ENCODE measurements around the gene RNF115.

Gene RNF115

GRCh38 chr1:145692785-145693443, 131.0 kb downstream of the RNF115 start:
- DNase-seq = no peak

DNA sequence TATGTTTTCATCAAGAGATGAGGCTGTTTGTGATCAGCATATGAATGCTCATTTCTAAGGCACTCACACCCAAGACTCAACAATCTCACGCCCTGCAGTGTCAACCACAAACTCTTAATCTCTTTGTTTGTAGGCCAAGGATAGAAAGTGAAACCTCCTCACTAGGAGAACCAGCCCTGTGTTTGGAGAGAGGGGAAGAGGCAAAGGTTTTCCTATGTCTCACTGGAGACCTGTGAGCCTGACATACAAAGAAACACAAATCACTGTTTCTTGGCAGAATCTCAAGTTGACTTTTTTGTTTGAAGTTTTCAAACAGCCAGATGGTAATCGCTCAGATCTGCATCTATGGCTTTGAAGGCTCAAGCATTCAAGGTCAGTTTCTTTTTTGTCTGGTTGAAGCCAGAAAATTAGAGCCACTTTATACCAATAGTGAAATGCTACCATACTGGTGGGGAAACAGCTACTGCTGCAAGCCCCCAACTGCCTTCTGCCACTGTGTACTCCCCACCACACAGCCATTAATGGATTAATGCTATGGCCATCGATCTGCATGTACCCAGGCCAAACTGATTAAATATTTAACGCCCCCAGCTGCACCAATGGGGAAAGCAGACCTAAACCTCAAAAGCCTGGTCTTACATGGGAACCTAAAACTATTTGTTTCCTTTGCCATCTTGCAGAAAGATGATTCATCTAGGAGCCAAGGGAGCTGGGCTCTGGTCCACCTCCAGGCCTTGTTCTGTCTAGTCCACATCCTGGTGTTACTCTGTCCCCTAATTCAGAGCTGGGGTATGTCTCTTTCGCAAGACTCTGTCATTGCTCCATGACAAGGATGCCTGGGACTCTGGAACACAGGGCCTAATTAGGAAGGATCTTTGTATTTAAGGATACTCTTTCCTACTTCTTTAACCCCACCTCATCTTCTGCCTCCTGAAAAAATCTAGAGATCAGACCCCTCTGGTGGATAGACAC, 133.0 kb downstream of the RNF115 start:
- DNase-seq = peak; percentile 62

DNA sequence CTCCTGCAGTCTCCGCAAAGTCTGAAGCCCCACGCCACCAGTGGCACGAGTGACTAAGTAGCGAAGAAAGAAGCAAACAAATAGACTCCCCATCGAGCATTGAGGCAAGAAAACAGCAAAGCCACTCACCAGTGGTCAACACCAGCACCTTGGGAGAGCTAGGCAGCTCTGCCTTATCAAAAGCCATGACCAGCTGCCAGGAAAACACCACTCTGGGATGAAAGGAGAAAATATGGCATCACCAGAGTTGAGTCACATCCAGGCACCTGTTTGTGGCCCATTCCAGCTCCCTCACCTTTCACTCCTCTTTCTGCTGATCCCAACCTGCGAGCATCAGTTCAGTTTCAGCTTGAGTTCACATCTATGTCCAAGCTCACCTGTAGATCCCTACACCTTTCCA, 134.0 kb downstream of the RNF115 start:
- no peak for DNase-seq

DNA sequence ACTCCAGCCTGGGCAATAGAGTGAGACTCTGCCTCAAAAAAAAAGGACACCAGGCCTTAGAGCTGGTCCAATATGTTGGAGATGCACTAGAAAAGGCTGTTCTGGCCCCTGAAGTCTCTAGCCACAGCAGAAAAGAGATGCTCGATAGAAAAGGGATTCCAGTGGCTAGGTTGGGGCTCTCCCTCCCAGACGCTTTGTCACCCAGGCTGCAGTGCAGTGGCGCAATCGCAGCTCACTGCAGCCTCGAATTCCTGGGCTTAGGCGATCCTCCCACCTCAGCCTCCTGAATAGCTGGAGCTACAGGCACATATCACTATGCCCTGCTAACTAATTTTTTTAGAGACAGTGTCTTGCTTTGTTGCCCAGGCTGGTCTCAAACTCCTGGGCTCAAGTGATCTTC, 135.0 kb downstream of the RNF115 start:
- DNase-seq = no peak

All from CD4-positive, alpha-beta T cell treated with Interleukin-4 for 4 hours (primary cell).